Ishikawa (cell line): ENCODE results near the gene ATXN1.

Experiments
- EP300 ChIP-seq: IDR thresholded peaks from 2 replicates; pipeline ENCODE4 v1.6.1; 2012; ENCODE audit warnings: borderline replicate concordance
- NFIC ChIP-seq: IDR thresholded peaks from 2 replicates; pipeline ENCODE4 v1.6.1; 2012
- RAD21 ChIP-seq: IDR thresholded peaks from 2 replicates; pipeline ENCODE4 v1.6.1; 2012; ENCODE audit warnings: low read depth
- TAF1 ChIP-seq: IDR thresholded peaks from 2 replicates; pipeline ENCODE4 v1.6.1; 2012; ENCODE audit warnings: low read depth, mild to moderate bottlenecking
- TEAD4 ChIP-seq: IDR thresholded peaks from 2 replicates; pipeline ENCODE4 v1.6.1; 2012
- ZBTB7A ChIP-seq: IDR thresholded peaks from 2 replicates; pipeline ENCODE4 v1.6.1; 2012; ENCODE audit warnings: low read depth
- TF ChIP-seq, protein P1 (sequence below): IDR thresholded peaks from 2 replicates; pipeline ENCODE4 v1.6.1; 2012; ENCODE audit warnings: low read depth, mild to moderate bottlenecking
- TF ChIP-seq, protein P2 (sequence below): IDR thresholded peaks from 2 replicates; pipeline ENCODE4 v1.6.1; 2012

GRCh38 chr6:16767765-16768476 lies 6.7 kb upstream of the ATXN1 start:
- TF ChIP-seq, protein P1, sequence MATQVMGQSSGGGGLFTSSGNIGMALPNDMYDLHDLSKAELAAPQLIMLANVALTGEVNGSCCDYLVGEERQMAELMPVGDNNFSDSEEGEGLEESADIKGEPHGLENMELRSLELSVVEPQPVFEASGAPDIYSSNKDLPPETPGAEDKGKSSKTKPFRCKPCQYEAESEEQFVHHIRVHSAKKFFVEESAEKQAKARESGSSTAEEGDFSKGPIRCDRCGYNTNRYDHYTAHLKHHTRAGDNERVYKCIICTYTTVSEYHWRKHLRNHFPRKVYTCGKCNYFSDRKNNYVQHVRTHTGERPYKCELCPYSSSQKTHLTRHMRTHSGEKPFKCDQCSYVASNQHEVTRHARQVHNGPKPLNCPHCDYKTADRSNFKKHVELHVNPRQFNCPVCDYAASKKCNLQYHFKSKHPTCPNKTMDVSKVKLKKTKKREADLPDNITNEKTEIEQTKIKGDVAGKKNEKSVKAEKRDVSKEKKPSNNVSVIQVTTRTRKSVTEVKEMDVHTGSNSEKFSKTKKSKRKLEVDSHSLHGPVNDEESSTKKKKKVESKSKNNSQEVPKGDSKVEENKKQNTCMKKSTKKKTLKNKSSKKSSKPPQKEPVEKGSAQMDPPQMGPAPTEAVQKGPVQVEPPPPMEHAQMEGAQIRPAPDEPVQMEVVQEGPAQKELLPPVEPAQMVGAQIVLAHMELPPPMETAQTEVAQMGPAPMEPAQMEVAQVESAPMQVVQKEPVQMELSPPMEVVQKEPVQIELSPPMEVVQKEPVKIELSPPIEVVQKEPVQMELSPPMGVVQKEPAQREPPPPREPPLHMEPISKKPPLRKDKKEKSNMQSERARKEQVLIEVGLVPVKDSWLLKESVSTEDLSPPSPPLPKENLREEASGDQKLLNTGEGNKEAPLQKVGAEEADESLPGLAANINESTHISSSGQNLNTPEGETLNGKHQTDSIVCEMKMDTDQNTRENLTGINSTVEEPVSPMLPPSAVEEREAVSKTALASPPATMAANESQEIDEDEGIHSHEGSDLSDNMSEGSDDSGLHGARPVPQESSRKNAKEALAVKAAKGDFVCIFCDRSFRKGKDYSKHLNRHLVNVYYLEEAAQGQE, result no peak
- TF ChIP-seq RAD21, result no peak
- TF ChIP-seq TAF1, result no peak
- no peak for TF ChIP-seq EP300
- no peak for TF ChIP-seq ZBTB7A
- TF ChIP-seq, protein P2, sequence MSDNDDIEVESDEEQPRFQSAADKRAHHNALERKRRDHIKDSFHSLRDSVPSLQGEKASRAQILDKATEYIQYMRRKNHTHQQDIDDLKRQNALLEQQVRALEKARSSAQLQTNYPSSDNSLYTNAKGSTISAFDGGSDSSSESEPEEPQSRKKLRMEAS, result no peak
- no peak for TF ChIP-seq NFIC
- no peak for TF ChIP-seq TEAD4
